HG03432 (cell line): Measurements from ENCODE around the gene NDUFA8.
A peak's percentile ranks its signal among the peaks of the same experiment; 100 is the strongest.

Experiments used
- ATAC-seq: cut with Tn5 transposase; IDR thresholded peaks from one replicate; pipeline ENCODE4 v1.9.1; 2021; ENCODE audit warnings: mild to moderate bottlenecking, moderate library complexity; ENCODE audit not compliant: unreplicated experiment

Gene NDUFA8

DNA sequence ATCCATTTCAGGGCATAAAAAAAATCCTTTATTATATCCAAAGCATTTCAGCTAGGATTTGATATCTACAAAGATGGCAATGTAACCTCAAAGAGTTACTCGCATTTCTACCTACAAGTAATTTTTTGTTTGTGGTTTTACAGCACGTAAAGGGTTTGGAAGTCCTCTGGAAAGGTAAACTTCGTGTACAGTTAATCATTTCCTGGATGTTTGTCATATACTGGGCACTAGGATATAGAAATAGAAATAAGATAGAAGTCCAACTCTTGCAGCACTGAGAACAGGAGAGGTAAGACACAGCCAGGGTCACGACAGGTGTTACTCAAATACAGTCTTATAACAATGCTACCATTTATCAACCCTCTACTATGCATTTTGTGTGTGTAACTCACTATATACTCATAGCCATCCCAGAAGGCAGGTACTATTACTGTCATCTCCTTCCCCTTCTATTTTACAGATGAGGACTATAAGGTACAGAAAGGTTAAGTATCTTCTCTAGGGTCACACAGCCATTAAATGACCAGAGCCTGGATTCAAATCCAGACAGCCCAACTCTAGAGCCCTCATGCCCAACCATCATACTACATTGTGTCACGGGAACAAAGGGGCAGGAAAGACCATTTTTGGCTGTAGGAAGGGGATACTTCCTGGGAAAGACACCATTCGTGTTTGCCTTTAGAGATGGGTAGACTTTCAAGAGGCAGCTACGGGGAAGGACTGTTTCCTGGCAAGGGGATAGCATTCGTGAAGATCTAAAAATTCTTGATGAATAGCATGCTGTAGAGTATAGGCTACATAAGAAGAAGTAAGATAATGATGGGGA, 19.0 kb downstream of the NDUFA8 start:
- ATAC-seq: no peak

- no peak for ATAC-seq
These were observed 20.9 kb downstream of the NDUFA8 start for GRCh38 chr9:122138560-122139268.

DNA sequence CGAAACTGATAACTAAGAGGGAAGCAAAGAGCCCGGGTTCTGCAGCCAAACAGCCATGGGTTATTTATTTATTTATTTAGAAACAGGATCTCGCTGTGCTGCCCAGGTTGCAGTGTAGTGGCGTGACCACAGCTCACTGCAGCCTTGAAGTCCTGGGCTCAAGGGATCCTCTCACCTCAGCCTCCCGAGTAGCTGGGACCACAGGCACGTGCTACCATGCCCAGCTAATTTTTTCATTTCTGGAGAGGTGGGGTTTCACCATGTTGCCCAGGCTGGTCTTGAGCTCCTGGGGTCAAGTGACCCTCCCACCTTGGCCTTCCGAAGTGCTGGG, 24.1 kb downstream of the NDUFA8 start:
- no peak for ATAC-seq

GRCh38 chr9:122134822-122135528, 24.6 kb downstream of the NDUFA8 start:
- ATAC-seq: no peak

GRCh38 chr9:122133984-122134535, 25.5 kb downstream of the NDUFA8 start:
- no peak for ATAC-seq

- ATAC-seq: no peak
These were observed 26.2 kb downstream of the NDUFA8 start for GRCh38 chr9:122133263-122133983.

- no peak for ATAC-seq
These were observed 27.0 kb downstream of the NDUFA8 start for GRCh38 chr9:122132539-122132938.

DNA sequence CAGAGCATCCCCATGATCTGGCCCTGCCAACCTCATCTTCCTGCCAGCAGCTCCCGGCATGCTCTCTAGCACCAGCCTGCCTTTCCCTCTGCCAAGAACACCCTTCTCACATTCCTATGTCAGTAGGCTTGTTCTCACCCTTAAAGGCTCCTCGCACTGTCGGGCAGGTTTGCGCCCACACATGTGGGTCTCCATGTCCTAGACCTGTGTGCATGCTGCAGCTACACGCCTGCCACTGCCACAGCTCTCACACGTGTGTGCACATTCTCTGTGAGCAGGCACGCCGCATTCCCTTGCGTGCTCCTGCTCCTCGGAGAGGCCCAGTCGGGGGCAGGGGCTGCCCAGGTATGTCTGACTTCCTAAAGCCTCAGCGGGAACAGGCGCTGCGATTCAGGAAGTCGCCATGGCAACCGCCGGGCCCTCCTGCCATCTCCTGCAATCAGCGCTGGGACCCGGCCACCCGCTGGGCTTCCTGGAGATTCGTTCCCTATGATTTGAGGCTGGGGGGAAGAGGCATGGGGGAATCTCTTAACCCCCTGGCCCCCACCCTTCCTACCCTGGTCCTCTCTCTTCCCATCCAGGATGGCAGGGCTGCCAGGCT, 28.1 kb downstream of the NDUFA8 start:
- ATAC-seq: no peak

GRCh38 chr9:122130837-122131236, 28.7 kb downstream of the NDUFA8 start:
- ATAC-seq: no peak

- ATAC-seq: no peak
These were observed 29.6 kb downstream of the NDUFA8 start for GRCh38 chr9:122129969-122130368.

DNA sequence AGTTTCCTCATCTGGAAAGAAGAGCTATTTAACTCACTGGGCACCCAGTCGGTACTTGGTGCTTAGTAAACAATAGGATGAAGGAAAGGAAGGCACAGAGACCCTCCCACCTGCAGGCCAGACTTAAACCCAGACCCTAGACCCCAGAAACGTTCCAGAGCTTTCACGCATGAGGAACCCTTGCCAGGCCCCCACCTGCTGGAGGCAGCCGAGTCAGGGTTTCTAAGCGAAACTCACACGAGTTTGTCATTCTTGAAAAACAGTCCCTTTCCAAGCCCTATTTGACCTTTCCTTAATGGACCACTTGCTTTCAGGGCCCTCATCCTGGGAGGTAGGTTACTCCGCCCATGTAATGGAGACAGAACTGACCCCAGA, 30.6 kb downstream of the NDUFA8 start:
- no peak for ATAC-seq

- no peak for ATAC-seq
These were observed 31.3 kb downstream of the NDUFA8 start for GRCh38 chr9:122128007-122128968.

DNA sequence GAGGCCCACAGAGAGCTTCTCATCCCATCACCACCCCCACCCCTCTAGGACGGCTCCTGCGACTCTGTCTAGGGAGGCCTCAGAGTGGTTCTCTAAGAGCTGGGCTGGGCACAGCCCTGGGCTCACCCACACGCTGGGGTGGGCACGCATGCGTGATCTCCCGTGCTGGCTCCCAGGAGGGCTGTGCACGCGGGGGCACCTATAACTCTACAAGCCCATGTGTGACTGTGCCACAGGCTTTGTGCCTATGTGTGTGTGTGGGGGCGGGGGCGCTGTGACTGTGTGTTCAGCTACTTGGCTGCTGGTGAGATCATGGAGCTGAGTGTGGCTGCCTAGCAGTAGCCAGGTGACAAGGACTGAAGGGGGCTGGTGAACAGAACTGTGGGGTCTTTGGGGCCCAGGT, 32.2 kb downstream of the NDUFA8 start:
- no peak for ATAC-seq

- ATAC-seq: no peak
These were observed 33.0 kb downstream of the NDUFA8 start for GRCh38 chr9:122126331-122127261.

DNA sequence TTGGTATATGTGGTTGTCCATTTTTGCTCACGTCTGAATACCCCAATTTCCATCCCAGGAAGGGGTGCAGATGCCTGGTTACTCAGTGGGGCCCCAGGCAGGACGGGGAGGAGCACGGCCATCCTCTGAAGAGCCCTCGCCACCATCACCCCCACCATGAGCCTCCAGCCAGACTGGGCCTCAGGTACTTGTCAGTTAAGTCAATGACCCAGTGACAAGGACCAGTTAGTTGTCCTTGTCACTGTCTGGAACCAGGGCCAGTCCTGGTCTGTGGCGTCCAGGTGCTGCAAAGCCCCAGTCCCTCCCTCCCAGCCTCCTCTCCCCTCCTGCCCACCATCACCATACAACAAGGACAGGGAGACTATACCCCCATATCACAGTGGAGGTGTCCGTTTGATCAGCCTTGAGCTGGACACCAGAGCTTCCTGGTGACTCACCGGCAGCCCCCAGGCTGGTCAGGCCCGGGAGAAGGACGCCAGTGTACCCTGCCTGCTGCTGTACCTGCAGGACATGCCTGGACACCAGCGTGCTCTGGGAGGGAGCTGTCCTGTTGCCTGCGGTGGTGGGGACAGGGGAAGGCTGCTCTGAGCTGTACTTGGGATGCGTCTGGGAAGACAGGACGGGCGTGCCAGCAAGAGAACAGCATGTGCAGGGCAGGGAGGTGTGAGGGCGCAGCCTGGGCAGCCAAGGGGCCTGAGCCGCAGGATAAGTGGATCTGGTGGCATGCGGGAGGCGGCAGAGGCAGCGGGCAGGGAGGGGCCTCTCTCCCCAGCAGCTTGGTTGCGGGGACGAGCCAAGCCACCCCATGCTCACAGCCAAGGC, 33.9 kb downstream of the NDUFA8 start:
- no peak for ATAC-seq

- ATAC-seq: peak; percentile 72
These were observed 34.4 kb downstream of the NDUFA8 start for GRCh38 chr9:122125158-122125508.

GRCh38 chr9:122124528-122124927, 35.1 kb downstream of the NDUFA8 start:
- ATAC-seq: no peak

DNA sequence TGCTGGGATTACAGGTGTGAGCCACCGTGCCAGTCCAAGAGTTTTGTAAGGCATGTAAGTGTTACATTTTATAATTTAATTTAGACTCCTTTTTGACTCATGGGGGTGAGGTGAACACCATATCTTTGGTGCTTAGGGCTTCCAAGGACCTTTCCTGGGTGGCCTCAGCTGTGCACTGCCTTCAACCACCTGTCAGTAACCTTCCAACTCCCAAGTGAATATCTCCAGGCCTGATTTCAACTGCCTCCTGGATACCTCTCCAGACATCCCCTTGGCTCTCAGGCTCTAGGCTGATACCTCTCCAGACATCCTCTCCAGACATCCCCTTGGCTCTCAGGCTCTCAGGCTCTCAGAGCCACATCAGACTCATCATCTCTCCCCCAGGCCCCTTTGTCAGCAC, 35.5 kb downstream of the NDUFA8 start:
- no peak for ATAC-seq
